Dermis blood vessel endothelial cell (primary cell): ENCODE data around the gene FAM120A. TPM values are rescaled to one million over a fixed set of nuclear protein-coding genes. Genes with fewer than 3 reads are reported as not detected.

Source experiments
- DNase-seq: peaks from one replicate; pipeline ENCODE4 v3.0.0; 2010
- total RNA-seq: library from RNA; depleted of rRNA; stranded (reverse); fragments of >200 nt; gene quantifications from 2 replicates; pipeline ENCODE4 v1.2.3, GENCODE V29; 2014

FAM120A gene
- total RNA-seq, 1 donor from 2014 or later = 86.4 TPM

- no peak for DNase-seq
Observed at GRCh38 chr9:93471124-93471523, 19.6 kb downstream of the FAM120A start.

- DNase-seq = no peak
Observed at GRCh38 chr9:93473411-93473810, 21.9 kb downstream of the FAM120A start.

- no peak for DNase-seq
Observed at GRCh38 chr9:93475108-93475507, 23.6 kb downstream of the FAM120A start.

GRCh38 chr9:93475856-93476255 is 24.4 kb downstream of the FAM120A start:
- DNase-seq = no peak

GRCh38 chr9:93476924-93477323 is 25.4 kb downstream of the FAM120A start:
- DNase-seq = no peak

DNA sequence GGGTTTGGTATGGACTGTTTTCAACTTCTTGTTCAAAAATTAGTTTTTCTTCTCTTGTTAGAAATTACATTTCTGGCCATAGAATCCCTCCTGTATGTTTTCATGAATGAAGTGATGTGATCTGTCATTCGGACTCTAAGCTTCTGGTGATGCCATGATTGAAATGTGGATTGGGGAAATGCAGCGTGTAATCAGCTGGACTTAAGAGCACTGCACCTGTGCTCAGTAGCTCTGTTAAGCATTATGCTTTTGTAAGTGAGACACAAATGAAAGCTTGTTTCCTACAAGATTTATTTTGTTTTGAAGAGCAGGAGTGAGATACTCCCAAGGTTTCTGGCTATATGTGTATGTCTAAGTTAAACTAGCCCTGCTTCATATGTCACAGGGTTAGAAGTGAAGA is 25.9 kb downstream of the FAM120A start:
- DNase-seq = no peak

GRCh38 chr9:93479726-93480125 is 28.2 kb downstream of the FAM120A start:
- DNase-seq = no peak

- peak; percentile 21 for DNase-seq
Observed at GRCh38 chr9:93480262-93480661, 28.8 kb downstream of the FAM120A start.

- no peak for DNase-seq
Observed at GRCh38 chr9:93480728-93481324, 29.3 kb downstream of the FAM120A start.

- no peak for DNase-seq
Observed at GRCh38 chr9:93483497-93483896, 32.0 kb downstream of the FAM120A start.

GRCh38 chr9:93486268-93486667 is 34.8 kb downstream of the FAM120A start:
- no peak for DNase-seq

- DNase-seq = no peak
Observed at GRCh38 chr9:93488244-93488643, 36.8 kb downstream of the FAM120A start.

- no peak for DNase-seq
Observed at GRCh38 chr9:93491593-93492232, 40.2 kb downstream of the FAM120A start.

GRCh38 chr9:93492327-93492726 is 40.8 kb downstream of the FAM120A start:
- no peak for DNase-seq

DNA sequence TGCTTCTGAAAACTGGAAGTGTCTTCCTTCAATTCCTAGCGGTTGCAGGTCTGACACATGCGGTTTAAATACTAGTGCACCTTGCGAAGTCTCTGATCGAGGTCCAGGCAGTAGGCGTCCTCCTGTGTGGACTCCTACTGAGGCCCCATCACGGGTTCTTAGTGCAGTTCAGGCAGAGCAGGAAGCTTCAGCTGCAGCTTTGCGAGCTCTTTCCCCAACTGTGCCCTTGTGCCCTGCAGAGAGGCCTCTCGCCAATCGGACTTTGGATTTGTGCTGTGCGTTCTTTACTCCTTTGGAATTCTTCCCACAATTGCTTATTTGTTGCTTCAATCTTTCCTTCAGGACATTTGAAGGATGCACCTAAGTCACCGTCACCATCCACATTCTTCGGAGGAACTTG is 42.5 kb downstream of the FAM120A start:
- DNase-seq = no peak

GRCh38 chr9:93496285-93496684 is 44.8 kb downstream of the FAM120A start:
- no peak for DNase-seq

- DNase-seq = peak; percentile 10
Observed at GRCh38 chr9:93500571-93501298, 49.2 kb downstream of the FAM120A start.

- peak; percentile 36 for DNase-seq
Observed at GRCh38 chr9:93501406-93501805, 49.9 kb downstream of the FAM120A start.

GRCh38 chr9:93503381-93503780 is 51.9 kb downstream of the FAM120A start:
- no peak for DNase-seq

DNA sequence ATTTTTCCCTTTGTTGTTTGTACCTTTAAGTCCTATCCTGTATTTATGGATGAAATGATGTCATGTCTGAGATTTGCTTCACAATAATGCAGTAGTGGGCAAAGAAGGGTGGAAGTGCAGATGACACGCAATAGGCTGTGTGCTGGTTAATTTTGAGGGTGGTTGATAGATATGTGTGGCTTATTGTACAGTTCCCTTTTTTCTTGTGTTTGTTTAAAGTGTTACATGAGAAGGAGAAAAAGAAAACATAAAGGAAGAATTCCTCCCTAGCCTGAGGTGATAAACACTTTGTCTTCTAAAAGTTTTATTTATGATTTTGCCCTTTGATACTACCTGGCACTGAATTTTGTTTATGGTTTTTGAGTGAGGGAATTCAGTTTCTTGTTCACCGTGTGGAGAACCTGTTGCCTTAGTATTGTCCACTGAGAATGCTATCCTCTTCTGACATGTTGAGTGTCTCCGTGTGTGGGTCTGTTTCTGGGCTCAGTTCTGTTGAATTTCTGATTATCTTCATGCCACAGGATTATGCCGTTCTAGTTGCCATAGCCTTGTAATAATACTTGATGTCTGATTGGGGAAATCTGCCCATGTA is 54.2 kb downstream of the FAM120A start:
- DNase-seq = no peak

DNA sequence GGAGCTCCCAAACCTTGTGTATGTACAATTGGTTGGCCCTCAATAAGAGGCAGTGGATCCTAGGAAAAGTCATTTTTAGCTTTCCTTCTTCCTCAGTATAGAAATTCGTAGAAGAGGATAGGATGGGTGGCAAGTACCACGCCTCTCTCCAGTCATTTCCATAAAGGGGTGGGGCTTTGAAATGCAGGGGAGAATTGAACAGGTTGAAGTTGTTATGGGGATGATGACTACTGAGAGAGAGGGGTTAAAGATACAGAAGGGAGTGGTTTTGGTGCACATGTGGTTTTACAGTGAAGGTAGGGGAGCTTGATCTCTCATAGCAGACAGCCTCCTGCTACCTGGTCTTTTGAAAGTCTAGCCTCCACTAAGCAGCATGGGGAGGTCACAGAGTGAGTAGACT is 56.3 kb downstream of the FAM120A start:
- DNase-seq = no peak

DNA sequence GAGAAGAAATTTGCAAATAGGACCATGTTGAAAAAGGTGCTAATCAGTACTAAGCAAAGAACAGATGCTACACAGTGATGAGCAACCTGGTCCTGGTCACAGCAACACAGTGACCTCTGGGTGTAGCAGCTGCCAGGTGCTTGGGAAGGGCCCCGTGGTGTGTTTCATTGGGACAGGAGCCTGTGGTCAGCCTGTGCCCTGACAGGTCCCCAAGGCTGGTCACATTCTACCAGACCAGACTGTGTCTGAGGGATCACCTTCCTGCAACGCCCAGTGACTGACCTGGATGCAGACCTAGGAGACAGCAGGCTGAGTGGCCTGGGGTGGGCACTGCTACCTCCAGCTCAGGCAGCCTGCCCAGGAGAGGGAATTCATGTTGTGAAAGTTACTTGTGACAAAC is 56.7 kb downstream of the FAM120A start:
- DNase-seq = no peak

- DNase-seq = no peak
Observed at GRCh38 chr9:93509084-93509483, 57.6 kb downstream of the FAM120A start.

GRCh38 chr9:93510041-93510440 is 58.6 kb downstream of the FAM120A start:
- DNase-seq = peak; percentile 19
